Neutrophil (primary cell): Measurements from ENCODE around the gene TOP2A.
"Not testable (repeated sequence)": the region's sequence is repeated elsewhere in the genome, so short reads cannot be mapped to it uniquely, and the experiment has no call there.

ENCODE experiments used
- H3K27ac ChIP-seq: fragments of 200-600 bp; sonication (generic); 2 replicates; pipeline ENCODE4 v1.5.1; 2016; ENCODE audit warnings: mild to moderate bottlenecking, moderate library complexity
- H3K27me3 ChIP-seq: fragments of 200-600 bp; sonication (generic); 2 replicates; pipeline ENCODE4 v1.6.0; 2016; ENCODE audit warnings: mild to moderate bottlenecking
- H3K36me3 ChIP-seq: fragments of 200-600 bp; sonication (generic); 2 replicates; pipeline ENCODE4 v1.5.1; 2017
- H3K4me1 ChIP-seq, 2 experiments: fragments of 200-600 bp in 1 of 2; sonication (generic) in 1 of 2; 1 replicate in 1 of 2; 2 replicates in 1 of 2; pipeline versions ENCODE4 v1.5.1 to v1.6.1; 2013 to 2016; ENCODE audit warnings: low read depth in 1 of 2, low read length in 1 of 2, mild to moderate bottlenecking in 1 of 2, moderate library complexity in 1 of 2; ENCODE audit not compliant: control insufficient read depth in 1 of 2, insufficient read depth in 1 of 2
- H3K4me3 ChIP-seq, 2 experiments: fragments of 200-600 bp in 1 of 2; sonication (generic) in 1 of 2; 1 replicate in 1 of 2; 2 replicates in 1 of 2; pipeline ENCODE4 v1.5.1; 2013 to 2016; ENCODE audit warnings: low read depth in 1 of 2, low read length in 1 of 2, mild to moderate bottlenecking in 1 of 2, moderate library complexity in 1 of 2
- H3K9me3 ChIP-seq: fragments of 200-600 bp; sonication (generic); 2 replicates; pipeline ENCODE4 v1.5.1; 2016
- CTCF ChIP-seq: fragments of 200-600 bp; sonication (generic); IDR thresholded peaks from 2 replicates; pipeline ENCODE4 v1.5.1; 2016; ENCODE audit warnings: antibody characterized with exemption

TOP2A gene

GRCh38 chr17:40374821-40375498 lies 42.7 kb downstream of the TOP2A start:
- H3K27me3 ChIP-seq: peaks cover 28% of the 10 kb centered on the region
- no peak overlapping the region for H3K4me3 ChIP-seq
- H3K4me1 ChIP-seq: no peaks in the 10 kb centered on the region
- H3K36me3 ChIP-seq: no peaks in the 10 kb centered on the region
- TF ChIP-seq CTCF: no peak
- no peaks in the 10 kb centered on the region for H3K9me3 ChIP-seq
- no peak overlapping the region for H3K27ac ChIP-seq

DNA sequence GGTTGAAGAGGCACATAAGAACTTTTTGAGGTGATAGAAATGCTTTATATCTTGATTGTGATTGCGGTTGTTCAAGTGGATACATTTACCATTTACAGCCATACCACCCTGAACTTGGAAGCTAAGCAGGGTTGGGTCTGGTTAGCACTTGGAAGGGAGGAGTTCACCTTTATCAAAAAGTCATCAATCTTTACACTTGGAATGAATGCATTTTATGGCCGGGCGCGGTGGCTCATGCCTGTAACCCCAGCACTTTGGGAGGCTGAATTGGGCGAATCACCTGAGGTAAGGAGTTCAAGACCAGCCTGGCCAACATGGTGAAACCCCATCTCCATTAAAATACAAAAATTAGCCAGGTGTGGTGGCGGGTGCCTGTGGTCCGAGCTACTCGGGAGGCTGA lies 43.7 kb downstream of the TOP2A start:
- H3K27ac ChIP-seq: no peak overlapping the region
- peaks cover 28% of the 10 kb centered on the region for H3K27me3 ChIP-seq
- H3K9me3 ChIP-seq: no peaks in the 10 kb centered on the region
- no peaks in the 10 kb centered on the region for H3K4me1 ChIP-seq
- H3K4me3 ChIP-seq: no peak overlapping the region
- H3K36me3 ChIP-seq: no peaks in the 10 kb centered on the region
- no peak for TF ChIP-seq CTCF

GRCh38 chr17:40373324-40373723 lies 44.4 kb downstream of the TOP2A start:
- Histone ChIP-seq H3K36me3 (no peaks in the 10 kb centered on the region), H3K27me3 (peaks cover 28% of the 10 kb centered on the region), H3K4me1 (no peaks in the 10 kb centered on the region), H3K9me3 (no peaks in the 10 kb centered on the region), H3K27ac (no peak overlapping the region), H3K4me3 (no peak overlapping the region)
- no peak for TF ChIP-seq CTCF

GRCh38 chr17:40372644-40373043 lies 45.1 kb downstream of the TOP2A start:
- not testable (repeated sequence) for H3K4me1 ChIP-seq, H3K36me3 ChIP-seq, H3K4me3 ChIP-seq, H3K9me3 ChIP-seq, H3K27ac ChIP-seq
- peaks cover 28% of the 10 kb centered on the region for H3K27me3 ChIP-seq

GRCh38 chr17:40372031-40372430 lies 45.7 kb downstream of the TOP2A start:
- no peak overlapping the region for H3K4me3 ChIP-seq
- peaks cover 27% of the 10 kb centered on the region for H3K27me3 ChIP-seq
- no peaks in the 10 kb centered on the region for H3K9me3 ChIP-seq
- H3K27ac ChIP-seq: no peak overlapping the region
- H3K36me3 ChIP-seq: no peaks in the 10 kb centered on the region
- no peak for TF ChIP-seq CTCF
- no peaks in the 10 kb centered on the region for H3K4me1 ChIP-seq

- no peaks in the 10 kb centered on the region for H3K4me1 ChIP-seq
- no peak overlapping the region for H3K27ac ChIP-seq
- H3K4me3 ChIP-seq: no peak overlapping the region
- no peaks in the 10 kb centered on the region for H3K36me3 ChIP-seq
- H3K27me3 ChIP-seq: peaks cover 26% of the 10 kb centered on the region
- no peak for TF ChIP-seq CTCF
- H3K9me3 ChIP-seq: no peaks in the 10 kb centered on the region
Measured at GRCh38 chr17:40371261-40371929, 46.3 kb downstream of the TOP2A start.
